GM23338 (cell line): Measurements from ENCODE around the gene MARCHF3. TPM values are rescaled to one million over a fixed set of nuclear protein-coding genes. Genes with fewer than 3 reads are reported as not detected.

Experiments
- ATAC-seq: fragments of 200-7000 bp; cut with Tn5 transposase; 3 replicates; pipeline ENCODE4 v1.9.1; 2020
- DNase-seq: peaks from one replicate; pipeline ENCODE4 v3.0.0-alpha.2; 2015; ENCODE audit warnings: low spot score
- H2AFZ ChIP-seq: fragments of 200-600 bp; sonication (generic); 2 replicates; pipeline ENCODE4 v1.8.0; 2016; ENCODE audit warnings: antibody characterized with exemption, mild to moderate bottlenecking, moderate library complexity
- H3F3A ChIP-seq: fragments of 200-600 bp; sonication (generic); replicated peaks from 2 replicates; pipeline ENCODE4 v1.8.0; 2017; ENCODE audit warnings: antibody characterized with exemption, mixed run types, low read depth
- H3K27ac ChIP-seq: fragments of 200-600 bp; sonication (generic); 2 replicates; pipeline ENCODE4 v1.6.1; 2016; ENCODE audit warnings: low read depth
- H3K27me3 ChIP-seq: fragments of 200-600 bp; sonication (generic); 2 replicates; pipeline ENCODE4 v1.8.0; 2016; ENCODE audit warnings: mild to moderate bottlenecking, mixed run types, moderate library complexity; ENCODE audit not compliant: insufficient read depth
- H3K36me3 ChIP-seq: fragments of 200-600 bp; sonication (generic); 2 replicates; pipeline ENCODE4 v1.8.0; 2016; ENCODE audit warnings: mild to moderate bottlenecking; ENCODE audit not compliant: insufficient read depth
- H3K4me1 ChIP-seq: fragments of 200-600 bp; sonication (generic); 2 replicates; pipeline ENCODE4 v1.8.0; 2016; ENCODE audit warnings: mild to moderate bottlenecking, moderate library complexity; ENCODE audit not compliant: insufficient read depth
- H3K4me2 ChIP-seq: fragments of 200-600 bp; sonication (generic); 2 replicates; pipeline ENCODE4 v1.7.1; 2017; ENCODE audit warnings: mixed run types
- H3K4me3 ChIP-seq: fragments of 200-600 bp; sonication (generic); 2 replicates; pipeline ENCODE4 v1.6.1; 2016; ENCODE audit warnings: mixed run types
- H3K79me2 ChIP-seq: fragments of 200-600 bp; sonication (generic); replicated peaks from 2 replicates; pipeline ENCODE4 v1.8.0; 2017; ENCODE audit warnings: mild to moderate bottlenecking; ENCODE audit not compliant: insufficient read depth
- H3K9me2 ChIP-seq: fragments of 200-600 bp; sonication (generic); 2 replicates; pipeline ENCODE4 v1.8.0; 2017; ENCODE audit not compliant: insufficient read depth
- H4K20me1 ChIP-seq: fragments of 200-600 bp; sonication (generic); replicated peaks from 2 replicates; pipeline ENCODE4 v1.8.0; 2017; ENCODE audit warnings: mild to moderate bottlenecking; ENCODE audit not compliant: insufficient read depth
- H3K27ac Mint-ChIP-seq: 2 replicates; pipeline ENCODE4 v1.8.0; 2020; ENCODE audit warnings: inconsistent platforms, mild to moderate bottlenecking, moderate library complexity, mixed read lengths
- H3K27me3 Mint-ChIP-seq: 3 replicates; pipeline ENCODE4 v1.8.0; 2022; ENCODE audit warnings: low read depth, mild to moderate bottlenecking, moderate library complexity, mixed read lengths, inconsistent platforms; ENCODE audit not compliant: insufficient read depth, poor library complexity
- H3K36me3 Mint-ChIP-seq: 3 replicates; pipeline ENCODE4 v1.8.0; 2021; ENCODE audit warnings: low read depth, mild to moderate bottlenecking, inconsistent platforms, moderate library complexity, mixed read lengths
- H3K4me1 Mint-ChIP-seq: 3 replicates; pipeline ENCODE4 v1.8.0; 2020; ENCODE audit warnings: mild to moderate bottlenecking, inconsistent platforms, mixed read lengths
- H3K4me3 Mint-ChIP-seq: 3 replicates; pipeline ENCODE4 v1.8.0; 2021; ENCODE audit warnings: moderate library complexity, mild to moderate bottlenecking, inconsistent platforms, mixed read lengths
- H3K9me3 Mint-ChIP-seq: 3 replicates; pipeline ENCODE4 v1.8.0; 2020; ENCODE audit warnings: moderate library complexity, mild to moderate bottlenecking, inconsistent platforms, mixed read lengths
- CREB1 ChIP-seq: fragments of 250-450 bp; sonication (Bioruptor Pico); IDR thresholded peaks from 2 replicates; pipeline ENCODE4 v1.5.0; 2020; ENCODE audit warnings: low read depth, mild to moderate bottlenecking, moderate library complexity
- CTCF ChIP-seq, 2 experiments: fragments of 200-600 bp in 1 of 2; sonication (generic) in 1 of 2; conservative IDR thresholded peaks; 2 replicates each; pipeline versions ENCODE4 v1.5.1 to v1.6.1; 2016 to 2017; ENCODE audit warnings: antibody characterized with exemption in 2 of 2, low read depth in 2 of 2, mild to moderate bottlenecking in 2 of 2, moderate library complexity in 1 of 2
- EZH2phosphoT487 ChIP-seq: fragments of 200-600 bp; sonication (generic); IDR thresholded peaks from one replicate; pipeline ENCODE4 v1.8.1; 2018; ENCODE audit warnings: antibody characterized with exemption; ENCODE audit not compliant: unreplicated experiment
- JUNB ChIP-seq: IDR thresholded peaks from one replicate; pipeline ENCODE4 v1.6.1; 2016; ENCODE audit warnings: antibody characterized with exemption; ENCODE audit not compliant: unreplicated experiment
- NANOG ChIP-seq: IDR thresholded peaks from 2 replicates; pipeline ENCODE4 v1.6.1; 2016; ENCODE audit warnings: antibody characterized with exemption, borderline replicate concordance
- ZNF114 ChIP-seq: fragments of 250-450 bp; sonication (Bioruptor Pico); IDR thresholded peaks from 2 replicates; pipeline ENCODE4 v1.5.0; 2020; ENCODE audit warnings: mild to moderate bottlenecking, moderate library complexity
- ZNF331 ChIP-seq: fragments of 250-450 bp; sonication (Bioruptor Pico); IDR thresholded peaks from 2 replicates; pipeline ENCODE4 v1.5.0; 2020; ENCODE audit warnings: low read depth, mild to moderate bottlenecking, moderate library complexity
- polyA plus RNA-seq: library from polyadenylated mRNA; unstranded; fragments of >200 nt; fragmentation: Nextera tagmentation; extraction: Ambion mirVana; gene quantifications from 2 replicates; pipeline ENCODE4 v1.2.1, GENCODE V29; 2016
- total RNA-seq: library from RNA; depleted of rRNA; stranded (reverse); fragments of >200 nt; shearing (Covaris generic); gene quantifications from 2 replicates; pipeline ENCODE4 v1.2.3, GENCODE V29; 2014
- TF ChIP-seq, protein P1 (sequence below): IDR thresholded peaks from one replicate; pipeline ENCODE4 v1.6.1; 2018; ENCODE audit warnings: antibody characterized with exemption; ENCODE audit not compliant: unreplicated experiment

MARCHF3 gene
- total and polyA plus RNA-seq, 2 experiments from 2014 or later: 7.0 to 12.7 TPM

GRCh38 chr5:126983874-126984266, 46.5 kb downstream of the MARCHF3 start:
- ATAC-seq (no peak), DNase-seq (no peak)
- Histone ChIP-seq H3K27ac (no peak overlapping the region), H3K4me2 (no peak overlapping the region), H2AFZ (no peak overlapping the region), H3K4me3 (no peak overlapping the region), H3K9me2 (no peaks in the 10 kb centered on the region), H3K27me3 (no peaks in the 10 kb centered on the region), H3K36me3 (no peaks in the 10 kb centered on the region), H3K79me2 (peaks cover 15% of the 10 kb centered on the region), H3F3A (no peaks in the 10 kb centered on the region), H3K4me1 (peaks cover 23% of the 10 kb centered on the region), H4K20me1 (no peaks in the 10 kb centered on the region)
- Mint-ChIP-seq H3K4me3 (no peak overlapping the region), H3K27me3 (peaks cover 3% of the 10 kb centered on the region), H3K36me3 (peaks cover 3% of the 10 kb centered on the region; the same call in 1 of the 3 replicates), H3K4me1 (peaks cover 34% of the 10 kb centered on the region), H3K9me3 (no peaks in the 10 kb centered on the region; the same call in 2 of the 3 replicates), H3K27ac (no peak overlapping the region)
- TF ChIP-seq JUNB: no peak
- no peak for TF ChIP-seq NANOG
- TF ChIP-seq, protein P1, sequence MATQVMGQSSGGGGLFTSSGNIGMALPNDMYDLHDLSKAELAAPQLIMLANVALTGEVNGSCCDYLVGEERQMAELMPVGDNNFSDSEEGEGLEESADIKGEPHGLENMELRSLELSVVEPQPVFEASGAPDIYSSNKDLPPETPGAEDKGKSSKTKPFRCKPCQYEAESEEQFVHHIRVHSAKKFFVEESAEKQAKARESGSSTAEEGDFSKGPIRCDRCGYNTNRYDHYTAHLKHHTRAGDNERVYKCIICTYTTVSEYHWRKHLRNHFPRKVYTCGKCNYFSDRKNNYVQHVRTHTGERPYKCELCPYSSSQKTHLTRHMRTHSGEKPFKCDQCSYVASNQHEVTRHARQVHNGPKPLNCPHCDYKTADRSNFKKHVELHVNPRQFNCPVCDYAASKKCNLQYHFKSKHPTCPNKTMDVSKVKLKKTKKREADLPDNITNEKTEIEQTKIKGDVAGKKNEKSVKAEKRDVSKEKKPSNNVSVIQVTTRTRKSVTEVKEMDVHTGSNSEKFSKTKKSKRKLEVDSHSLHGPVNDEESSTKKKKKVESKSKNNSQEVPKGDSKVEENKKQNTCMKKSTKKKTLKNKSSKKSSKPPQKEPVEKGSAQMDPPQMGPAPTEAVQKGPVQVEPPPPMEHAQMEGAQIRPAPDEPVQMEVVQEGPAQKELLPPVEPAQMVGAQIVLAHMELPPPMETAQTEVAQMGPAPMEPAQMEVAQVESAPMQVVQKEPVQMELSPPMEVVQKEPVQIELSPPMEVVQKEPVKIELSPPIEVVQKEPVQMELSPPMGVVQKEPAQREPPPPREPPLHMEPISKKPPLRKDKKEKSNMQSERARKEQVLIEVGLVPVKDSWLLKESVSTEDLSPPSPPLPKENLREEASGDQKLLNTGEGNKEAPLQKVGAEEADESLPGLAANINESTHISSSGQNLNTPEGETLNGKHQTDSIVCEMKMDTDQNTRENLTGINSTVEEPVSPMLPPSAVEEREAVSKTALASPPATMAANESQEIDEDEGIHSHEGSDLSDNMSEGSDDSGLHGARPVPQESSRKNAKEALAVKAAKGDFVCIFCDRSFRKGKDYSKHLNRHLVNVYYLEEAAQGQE: no peak
- no peak for TF ChIP-seq ZNF114 (CRISPR knock-in tag)
- no peak for TF ChIP-seq ZNF331 (CRISPR knock-in tag)

GRCh38 chr5:126982926-126983873, 47.2 kb downstream of the MARCHF3 start:
- no peak overlapping the region for H3K27ac ChIP-seq
- no peaks in the 10 kb centered on the region for H3F3A ChIP-seq
- H3K4me2 ChIP-seq: no peak overlapping the region
- peaks cover 16% of the 10 kb centered on the region for H3K4me1 ChIP-seq
- peaks cover 32% of the 10 kb centered on the region for H3K4me1 Mint-ChIP-seq
- H3K27me3 Mint-ChIP-seq: peaks cover 3% of the 10 kb centered on the region
- H3K4me3 Mint-ChIP-seq: no peak overlapping the region
- H3K36me3 Mint-ChIP-seq: peaks cover 3% of the 10 kb centered on the region; the same call in 1 of the 3 replicates
- peaks cover 15% of the 10 kb centered on the region for H3K79me2 ChIP-seq
- DNase-seq: no peak
- H2AFZ ChIP-seq: no peak overlapping the region
- no peak for ATAC-seq
- no peak overlapping the region for H3K27ac Mint-ChIP-seq
- no peak overlapping the region for H3K4me3 ChIP-seq
- no peaks in the 10 kb centered on the region for H3K27me3 ChIP-seq
- H3K9me2 ChIP-seq: no peaks in the 10 kb centered on the region
- H4K20me1 ChIP-seq: no peaks in the 10 kb centered on the region
- no peaks in the 10 kb centered on the region; the same call in 2 of the 3 replicates for H3K9me3 Mint-ChIP-seq
- H3K36me3 ChIP-seq: no peaks in the 10 kb centered on the region
- TF ChIP-seq ZNF114 (CRISPR knock-in tag) (no peak), CTCF (conservative IDR thresholded peaks at IDR 0.05; ENCODE audit: low read depth in 2 of 2) (no peak), JUNB (no peak), CREB1 (no peak), EZH2phosphoT487 (no peak), NANOG (no peak)
